HG02885 (cell line): Measurements from ENCODE around the gene ZNF581.

Experiments used
- ATAC-seq: cut with Tn5 transposase; IDR thresholded peaks from one replicate; pipeline ENCODE4 v1.9.1; 2021; ENCODE audit warnings: mild to moderate bottlenecking; ENCODE audit not compliant: unreplicated experiment, poor library complexity

Gene ZNF581

GRCh38 chr19:55643003-55643886, at the start of gene ZNF581:
Gene ZNF581, plus strand, starts transcription at chr19:55643649. Its CDS starts 923 bp downstream, at chr19:55644572.
- ATAC-seq: no peak

- ATAC-seq: no peak
These were observed 48.4 kb upstream of the ZNF581 start for GRCh38 chr19:55594996-55595545.

GRCh38 chr19:55596304-55596703, 47.1 kb upstream of the ZNF581 start:
- no peak for ATAC-seq

GRCh38 chr19:55597501-55597921, 45.9 kb upstream of the ZNF581 start:
- no peak for ATAC-seq

GRCh38 chr19:55598034-55598433, 45.4 kb upstream of the ZNF581 start:
- no peak for ATAC-seq

GRCh38 chr19:55598719-55599467, 44.6 kb upstream of the ZNF581 start:
- peak; percentile 51 for ATAC-seq

- ATAC-seq: peak; percentile 60
These were observed 44.0 kb upstream of the ZNF581 start, which contains the start of gene FIZ1 for GRCh38 chr19:55599468-55599841. Gene FIZ1, minus strand, starts transcription at chr19:55599517. Its CDS starts 1,652 bp downstream, at chr19:55597865.

GRCh38 chr19:55599842-55600661, 43.4 kb upstream of the ZNF581 start, which contains the start of gene ZNF524:
Gene ZNF524, plus strand, starts transcription at chr19:55600288. Its CDS starts 1,825 bp downstream, at chr19:55602113.
- ATAC-seq: peak; percentile 48

- ATAC-seq: no peak
These were observed 42.8 kb upstream of the ZNF581 start for GRCh38 chr19:55600662-55601028.

- ATAC-seq: no peak
These were observed 42.4 kb upstream of the ZNF581 start for GRCh38 chr19:55601084-55601483.

GRCh38 chr19:55602104-55603001, 41.1 kb upstream of the ZNF581 start:
- no peak for ATAC-seq

- ATAC-seq: no peak
These were observed 40.3 kb upstream of the ZNF581 start for GRCh38 chr19:55603115-55603514.

GRCh38 chr19:55603581-55604292, 39.7 kb upstream of the ZNF581 start:
- no peak for ATAC-seq

- ATAC-seq: peak; percentile 79
These were observed 38.2 kb upstream of the ZNF581 start for GRCh38 chr19:55605207-55605636.

GRCh38 chr19:55605637-55606470, 37.6 kb upstream of the ZNF581 start, which contains the start of gene ZNF865:
Gene ZNF865, plus strand, starts transcription at chr19:55605647. Its CDS starts 7,972 bp downstream, at chr19:55613619.
- peak; percentile 30 for ATAC-seq

- ATAC-seq: no peak
These were observed 37.0 kb upstream of the ZNF581 start for GRCh38 chr19:55606471-55606787.

GRCh38 chr19:55606817-55607216, 36.6 kb upstream of the ZNF581 start:
- ATAC-seq: no peak

- ATAC-seq: no peak
These were observed 34.1 kb upstream of the ZNF581 start for GRCh38 chr19:55609326-55609725.
